ENCODE measurements around the gene ATP6V0A1.

The ATP6V0A1 gene

DNA sequence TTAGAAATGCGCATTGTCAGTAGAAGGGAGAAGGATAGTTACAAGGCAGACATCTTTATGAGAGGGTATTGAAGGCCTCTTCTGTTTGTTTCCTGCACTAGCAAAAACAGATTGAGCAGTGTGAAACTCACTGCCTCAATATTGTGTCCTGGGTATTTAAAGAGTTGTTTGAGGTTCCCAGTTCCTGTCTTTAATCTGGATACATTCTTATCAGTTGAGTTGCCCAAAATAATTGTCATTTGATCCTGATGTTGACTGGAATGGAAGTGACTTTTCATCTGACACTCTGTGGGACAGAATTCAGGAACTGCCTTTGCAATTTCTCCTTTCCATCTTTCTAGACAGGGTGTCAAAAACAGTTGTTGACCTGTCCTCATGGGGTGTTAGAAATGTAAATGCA lies 1.7 kb downstream of the ATP6V0A1 start:
- Histone ChIP-seq H3F3A (ENCODE audit: low read depth) (peaks cover 18% of the 10 kb centered on the region), H3K27me3 (ENCODE audit: insufficient read depth, low read length, poor library complexity, severe bottlenecking) (no peaks in the 10 kb centered on the region), H2AFZ (ENCODE audit: low read length) (no peak overlapping the region), H3K9ac (ENCODE audit: low read depth, low read length, poor library complexity, severe bottlenecking) (no peak overlapping the region), H3K9me2 (replicated peaks; ENCODE audit: low read depth, low read length) (no peaks in the 10 kb centered on the region), H3K4me3 (ENCODE audit: low read length, poor library complexity, severe bottlenecking) (peak overlapping the region; percentile 78), H3K4me1 (ENCODE audit: insufficient read depth, low read length, poor library complexity, severe bottlenecking) (peaks cover 38% of the 10 kb centered on the region), H3K79me2 (ENCODE audit: insufficient read depth, low read length) (no peaks in the 10 kb centered on the region), H3K36me3 (ENCODE audit: insufficient read depth, low read length) (no peaks in the 10 kb centered on the region), H4K20me1 (ENCODE audit: insufficient read depth, low read length, poor library complexity, severe bottlenecking) (peaks cover 3% of the 10 kb centered on the region), H3K9me3 (ENCODE audit: insufficient read depth, low read depth, low read length) (no peaks in the 10 kb centered on the region), H3K4me2 (ENCODE audit: low read depth, low read length, poor library complexity, severe bottlenecking) (peak overlapping the region; percentile 80)
- no peak for TF ChIP-seq EZH2phosphoT487 (IDR thresholded peaks at IDR 0.05; ENCODE audit: borderline replicate concordance)
- TF ChIP-seq, protein P1, sequence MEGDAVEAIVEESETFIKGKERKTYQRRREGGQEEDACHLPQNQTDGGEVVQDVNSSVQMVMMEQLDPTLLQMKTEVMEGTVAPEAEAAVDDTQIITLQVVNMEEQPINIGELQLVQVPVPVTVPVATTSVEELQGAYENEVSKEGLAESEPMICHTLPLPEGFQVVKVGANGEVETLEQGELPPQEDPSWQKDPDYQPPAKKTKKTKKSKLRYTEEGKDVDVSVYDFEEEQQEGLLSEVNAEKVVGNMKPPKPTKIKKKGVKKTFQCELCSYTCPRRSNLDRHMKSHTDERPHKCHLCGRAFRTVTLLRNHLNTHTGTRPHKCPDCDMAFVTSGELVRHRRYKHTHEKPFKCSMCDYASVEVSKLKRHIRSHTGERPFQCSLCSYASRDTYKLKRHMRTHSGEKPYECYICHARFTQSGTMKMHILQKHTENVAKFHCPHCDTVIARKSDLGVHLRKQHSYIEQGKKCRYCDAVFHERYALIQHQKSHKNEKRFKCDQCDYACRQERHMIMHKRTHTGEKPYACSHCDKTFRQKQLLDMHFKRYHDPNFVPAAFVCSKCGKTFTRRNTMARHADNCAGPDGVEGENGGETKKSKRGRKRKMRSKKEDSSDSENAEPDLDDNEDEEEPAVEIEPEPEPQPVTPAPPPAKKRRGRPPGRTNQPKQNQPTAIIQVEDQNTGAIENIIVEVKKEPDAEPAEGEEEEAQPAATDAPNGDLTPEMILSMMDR (conservative IDR thresholded peaks at IDR 0.05; ENCODE audit: low read length): no peak

DNA sequence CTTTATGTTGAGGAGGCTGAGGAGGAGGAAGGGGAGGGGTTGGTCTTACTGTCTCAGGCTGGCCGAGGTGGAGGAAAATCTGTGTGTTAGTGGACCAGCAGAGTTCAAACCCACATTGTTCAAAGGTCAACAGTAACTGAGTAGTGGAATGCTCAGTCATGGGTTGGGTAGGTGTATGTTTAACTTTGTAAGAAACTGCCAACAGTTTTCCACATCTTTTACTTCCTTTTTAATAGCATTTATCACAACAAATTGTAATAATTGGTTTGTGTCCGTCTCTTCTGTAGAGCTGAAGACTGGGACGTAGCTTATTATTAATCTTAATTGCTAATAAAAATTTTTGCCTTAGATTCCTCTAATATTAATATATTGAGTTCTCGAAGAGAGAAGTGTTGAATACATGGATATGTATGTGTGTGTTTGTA lies 5.3 kb downstream of the ATP6V0A1 start:
- H3K4me2 ChIP-seq (ENCODE audit: low read depth, low read length, poor library complexity, severe bottlenecking): no peak overlapping the region
- no peaks in the 10 kb centered on the region for H3K36me3 ChIP-seq (ENCODE audit: insufficient read depth, low read length)
- peaks cover 8% of the 10 kb centered on the region for H3F3A ChIP-seq (ENCODE audit: low read depth)
- no peak for TF ChIP-seq EZH2phosphoT487 (IDR thresholded peaks at IDR 0.05; ENCODE audit: borderline replicate concordance)
- TF ChIP-seq, protein P1 (conservative IDR thresholded peaks at IDR 0.05; ENCODE audit: low read length): no peak
- H4K20me1 ChIP-seq (ENCODE audit: insufficient read depth, low read length, poor library complexity, severe bottlenecking): peaks cover 3% of the 10 kb centered on the region
- H3K9me3 ChIP-seq (ENCODE audit: insufficient read depth, low read depth, low read length): no peaks in the 10 kb centered on the region
- H3K27me3 ChIP-seq (ENCODE audit: insufficient read depth, low read length, poor library complexity, severe bottlenecking): no peaks in the 10 kb centered on the region
- no peak overlapping the region for H3K4me3 ChIP-seq (ENCODE audit: low read length, poor library complexity, severe bottlenecking)
- no peaks in the 10 kb centered on the region for H3K9me2 ChIP-seq (replicated peaks; ENCODE audit: low read depth, low read length)
- H3K4me1 ChIP-seq (ENCODE audit: insufficient read depth, low read length, poor library complexity, severe bottlenecking): peaks cover 14% of the 10 kb centered on the region
- H2AFZ ChIP-seq (ENCODE audit: low read length): no peak overlapping the region
- H3K9ac ChIP-seq (ENCODE audit: low read depth, low read length, poor library complexity, severe bottlenecking): no peak overlapping the region
- no peaks in the 10 kb centered on the region for H3K79me2 ChIP-seq (ENCODE audit: insufficient read depth, low read length)

DNA sequence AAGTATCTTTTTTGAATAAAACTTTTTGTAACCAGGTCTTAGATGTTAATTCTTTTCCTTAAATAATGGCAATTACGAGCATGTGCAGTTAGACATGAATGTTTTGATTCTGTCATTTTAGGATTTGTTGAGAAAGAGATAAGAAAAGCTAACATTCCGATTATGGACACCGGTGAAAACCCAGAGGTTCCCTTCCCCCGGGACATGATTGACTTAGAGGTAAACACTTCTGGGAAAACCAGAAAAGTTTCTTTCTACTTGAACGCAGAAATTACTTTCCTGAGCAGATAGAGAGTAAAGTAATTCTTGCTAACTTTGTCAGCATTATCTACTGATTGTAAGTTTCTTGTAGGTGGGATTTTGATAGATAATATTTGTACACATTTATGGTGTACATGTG lies 9.2 kb downstream of the ATP6V0A1 start:
- no peaks in the 10 kb centered on the region for H3F3A ChIP-seq (ENCODE audit: low read depth)
- no peak for TF ChIP-seq EZH2phosphoT487 (IDR thresholded peaks at IDR 0.05; ENCODE audit: borderline replicate concordance)
- H3K79me2 ChIP-seq (ENCODE audit: insufficient read depth, low read length): no peaks in the 10 kb centered on the region
- H3K36me3 ChIP-seq (ENCODE audit: insufficient read depth, low read length): no peaks in the 10 kb centered on the region
- H3K27me3 ChIP-seq (ENCODE audit: insufficient read depth, low read length, poor library complexity, severe bottlenecking): no peaks in the 10 kb centered on the region
- H3K9me2 ChIP-seq (replicated peaks; ENCODE audit: low read depth, low read length): no peaks in the 10 kb centered on the region
- no peak overlapping the region for H2AFZ ChIP-seq (ENCODE audit: low read length)
- H3K4me2 ChIP-seq (ENCODE audit: low read depth, low read length, poor library complexity, severe bottlenecking): no peak overlapping the region
- no peaks in the 10 kb centered on the region for H4K20me1 ChIP-seq (ENCODE audit: insufficient read depth, low read length, poor library complexity, severe bottlenecking)
- no peaks in the 10 kb centered on the region for H3K4me1 ChIP-seq (ENCODE audit: insufficient read depth, low read length, poor library complexity, severe bottlenecking)
- no peak overlapping the region for H3K4me3 ChIP-seq (ENCODE audit: low read length, poor library complexity, severe bottlenecking)
- no peaks in the 10 kb centered on the region for H3K9me3 ChIP-seq (ENCODE audit: insufficient read depth, low read depth, low read length)
- no peak overlapping the region for H3K9ac ChIP-seq (ENCODE audit: low read depth, low read length, poor library complexity, severe bottlenecking)
